Glutamatergic neuron (in vitro differentiated cells): ENCODE measurements around the gene ITPK1. TPM values are rescaled to one million over a fixed set of nuclear protein-coding genes. Genes with fewer than 3 reads are reported as not detected.
A peak's percentile ranks its signal among the peaks of the same experiment; 100 is the strongest.

Experiments
- DNase-seq: peaks from one replicate; pipeline ENCODE4 v3.0.0; 2022
- H3K27ac Mint-ChIP-seq: one replicate; pipeline ENCODE4 v1.8.0; 2020; ENCODE audit warnings: mild to moderate bottlenecking, mixed read lengths, inconsistent platforms; ENCODE audit not compliant: unreplicated experiment
- H3K27me3 Mint-ChIP-seq: one replicate; pipeline ENCODE4 v1.8.0; 2020; ENCODE audit warnings: mild to moderate bottlenecking, moderate library complexity, mixed read lengths, inconsistent platforms; ENCODE audit not compliant: unreplicated experiment
- H3K36me3 Mint-ChIP-seq: one replicate; pipeline ENCODE4 v1.8.0; 2020; ENCODE audit warnings: mild to moderate bottlenecking, mixed read lengths, inconsistent platforms; ENCODE audit not compliant: unreplicated experiment
- H3K4me1 Mint-ChIP-seq: one replicate; pipeline ENCODE4 v1.8.0; 2020; ENCODE audit warnings: mild to moderate bottlenecking, low read depth, mixed read lengths, inconsistent platforms; ENCODE audit not compliant: unreplicated experiment
- H3K4me3 Mint-ChIP-seq: one replicate; pipeline ENCODE4 v1.8.0; 2020; ENCODE audit warnings: mild to moderate bottlenecking, mixed read lengths, inconsistent platforms; ENCODE audit not compliant: unreplicated experiment
- H3K9me3 Mint-ChIP-seq: one replicate; pipeline ENCODE4 v1.8.0; 2020; ENCODE audit warnings: mild to moderate bottlenecking, moderate library complexity, mixed read lengths, inconsistent platforms; ENCODE audit not compliant: unreplicated experiment
- CTCF ChIP-seq: fragments of 200-600 bp; sonication (generic); IDR thresholded peaks from one replicate; pipeline ENCODE4 v1.5.0; 2021; ENCODE audit not compliant: partially characterized antibody, unreplicated experiment
- total RNA-seq: library from RNA; stranded (reverse); fragmentation: NEBNext Ultra II Directional; extraction: Animal tissue kit (Norgen Biotek cat#: 25700); gene quantifications from one replicate; pipeline ENCODE4 v1.2.1, GENCODE V29; 2021; ENCODE audit not compliant: unreplicated experiment

The ITPK1 gene
- total RNA-seq, 1 donor from 2014 or later = 132 TPM

- H3K36me3 Mint-ChIP-seq = no peaks in the 10 kb centered on the region
- H3K4me3 Mint-ChIP-seq = no peak overlapping the region
- H3K27me3 Mint-ChIP-seq = peaks cover 9% of the 10 kb centered on the region
- H3K27ac Mint-ChIP-seq = no peak overlapping the region
- no peak for TF ChIP-seq CTCF
- peaks cover 11% of the 10 kb centered on the region for H3K4me1 Mint-ChIP-seq
- H3K9me3 Mint-ChIP-seq = peaks cover 3% of the 10 kb centered on the region
- no peak for DNase-seq
Observed at GRCh38 chr14:92927349-92928257, 188.1 kb downstream of the ITPK1 start.

DNA sequence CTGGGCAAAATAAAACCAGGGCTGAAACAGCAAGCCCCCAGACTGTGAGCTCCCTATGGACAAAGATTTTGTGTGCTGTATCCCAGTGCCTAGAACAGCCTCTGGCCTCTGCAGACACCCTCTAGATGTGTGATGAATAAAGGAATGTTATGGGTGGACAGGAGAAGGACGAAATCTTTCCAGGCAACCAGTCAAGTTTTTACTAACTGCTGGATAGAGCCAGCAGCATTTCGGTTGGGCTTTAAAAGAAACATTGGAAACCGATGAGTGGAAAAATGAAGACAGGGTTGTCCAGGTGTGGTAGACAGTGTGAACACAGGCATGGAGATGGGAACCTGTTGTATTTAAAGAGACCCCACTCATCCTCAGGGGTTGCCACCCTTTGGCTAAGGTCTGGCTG is 188.8 kb downstream of the ITPK1 start:
- Mint-ChIP-seq H3K27ac (no peak overlapping the region), H3K36me3 (no peaks in the 10 kb centered on the region), H3K4me1 (peaks cover 14% of the 10 kb centered on the region), H3K9me3 (peaks cover 7% of the 10 kb centered on the region), H3K4me3 (peak overlapping the region; percentile 84), H3K27me3 (peaks cover 14% of the 10 kb centered on the region)
- DNase-seq = no peak
- TF ChIP-seq CTCF = no peak

DNA sequence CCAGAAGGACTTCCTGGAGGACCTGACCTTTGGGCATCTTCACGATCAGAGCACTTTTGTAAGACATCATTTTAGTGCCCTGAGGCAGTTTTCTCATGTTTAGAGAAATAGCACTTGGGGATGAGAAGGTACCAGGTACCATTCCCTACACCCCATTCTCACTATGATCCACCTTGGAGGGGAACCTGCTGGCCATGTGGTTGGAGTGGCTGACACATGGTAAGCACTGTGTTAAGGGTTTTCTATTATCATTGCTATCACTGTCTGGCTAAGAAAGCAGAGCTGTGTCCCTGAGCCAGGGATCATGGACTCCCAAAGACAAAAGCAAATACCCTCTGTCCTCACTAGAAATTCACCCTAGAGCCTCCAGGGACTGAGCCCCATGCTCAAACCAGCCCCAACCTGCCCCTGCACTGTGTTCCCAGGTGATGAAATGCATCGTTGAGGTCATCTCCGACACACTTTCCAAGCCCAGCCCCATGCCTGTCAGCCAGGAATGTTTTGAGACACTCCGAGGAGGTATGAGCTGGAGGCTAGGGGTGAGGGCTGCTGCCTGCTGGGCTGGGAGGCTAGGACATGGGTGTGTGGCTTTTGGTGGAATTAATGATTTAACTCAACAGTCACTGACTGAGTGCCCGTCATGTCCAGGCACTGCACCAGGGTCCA is 189.4 kb downstream of the ITPK1 start:
- Mint-ChIP-seq H3K9me3 (peaks cover 11% of the 10 kb centered on the region), H3K4me3 (peak overlapping the region; percentile 84), H3K4me1 (peaks cover 14% of the 10 kb centered on the region), H3K27ac (no peak overlapping the region), H3K36me3 (no peaks in the 10 kb centered on the region), H3K27me3 (peaks cover 19% of the 10 kb centered on the region)
- no peak for DNase-seq
- no peak for TF ChIP-seq CTCF

DNA sequence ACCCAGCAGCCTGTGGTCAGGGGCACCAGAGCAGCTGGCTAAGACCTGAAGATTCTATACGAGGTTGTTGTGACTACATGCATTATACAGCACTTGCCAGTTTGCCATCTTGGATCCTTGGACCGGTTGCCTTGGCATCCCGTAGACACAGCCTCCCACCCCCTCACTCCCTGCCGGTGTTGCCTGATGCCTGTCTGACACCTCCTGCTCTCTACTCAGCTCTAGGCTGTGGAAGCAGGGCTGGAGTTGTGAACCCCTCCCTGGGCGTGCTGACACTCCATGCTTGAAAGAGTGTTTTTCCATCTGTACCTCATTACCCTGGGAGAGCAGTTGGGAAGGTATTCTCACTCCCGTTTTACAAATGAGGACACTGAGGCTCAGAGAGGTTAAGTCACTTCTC is 190.3 kb downstream of the ITPK1 start:
- no peak for TF ChIP-seq CTCF
- Mint-ChIP-seq H3K4me1 (peaks cover 19% of the 10 kb centered on the region), H3K36me3 (no peaks in the 10 kb centered on the region), H3K4me3 (peak overlapping the region; percentile 84), H3K27me3 (peaks cover 19% of the 10 kb centered on the region), H3K9me3 (peaks cover 9% of the 10 kb centered on the region), H3K27ac (peak overlapping the region; percentile 24)
- no peak for DNase-seq

- H3K27ac Mint-ChIP-seq = peak overlapping the region; percentile 70
Observed at GRCh38 chr14:92924247-92924646, 191.5 kb downstream of the ITPK1 start.

More at GRCh38 chr14:92924247-92924646, 191.5 kb downstream of the ITPK1 start:
- TF ChIP-seq CTCF = no peak
- Mint-ChIP-seq H3K27me3 (peaks cover 20% of the 10 kb centered on the region), H3K36me3 (no peaks in the 10 kb centered on the region), H3K4me3 (peak overlapping the region; percentile 84), H3K9me3 (peaks cover 16% of the 10 kb centered on the region), H3K4me1 (peaks cover 27% of the 10 kb centered on the region)
- DNase-seq = peak; percentile 31
